Neural cell (in vitro differentiated cells): ENCODE results near the gene ALDH2. TPM values are rescaled to one million over a fixed set of nuclear protein-coding genes. Genes with fewer than 3 reads are reported as not detected.
A peak's percentile ranks its signal among the peaks of the same experiment; 100 is the strongest.
"Not testable (repeated sequence)": the region's sequence is repeated elsewhere in the genome, so short reads cannot be mapped to it uniquely, and the experiment has no call there.

Experiments used
- H2AFZ ChIP-seq: fragments of 200-600, 300-800 bp; sonication (generic), shearing (Covaris generic); 2 replicates; pipeline ENCODE4 v1.6.0; 2014; ENCODE audit warnings: low read depth, mild to moderate bottlenecking, antibody characterized with exemption, low read length, moderate library complexity
- H3F3A ChIP-seq: fragments of 200-600 bp; shearing (Covaris generic); 2 replicates; pipeline ENCODE4 v1.6.1; 2016; ENCODE audit warnings: mild to moderate bottlenecking, moderate library complexity, mixed read lengths, antibody characterized with exemption, low read length; ENCODE audit not compliant: insufficient read depth, poor library complexity, severe bottlenecking
- H3K27ac ChIP-seq: fragments of 200-600, 300-800 bp; sonication (generic), shearing (Covaris generic); 2 replicates; pipeline ENCODE4 v1.5.1; 2014; ENCODE audit warnings: mild to moderate bottlenecking, low read length, moderate library complexity
- H3K27me3 ChIP-seq: fragments of 300-800, 200-600 bp; sonication (generic), shearing (Covaris generic); 2 replicates; pipeline ENCODE4 v1.6.0; 2014; ENCODE audit warnings: mild to moderate bottlenecking, low read depth, low read length, moderate library complexity; ENCODE audit not compliant: insufficient read depth
- H3K36me3 ChIP-seq: fragments of 300-800, 200-600 bp; sonication (generic), shearing (Covaris generic); 2 replicates; pipeline ENCODE4 v1.5.1; 2014; ENCODE audit warnings: mild to moderate bottlenecking, antibody characterized with exemption, low read length, moderate library complexity; ENCODE audit not compliant: insufficient read depth
- H3K4me2 ChIP-seq: fragments of 300-800, 200-600 bp; sonication (generic), shearing (Covaris generic); 2 replicates; pipeline ENCODE4 v1.6.0; 2014; ENCODE audit warnings: mild to moderate bottlenecking, low read length
- H3K4me3 ChIP-seq: fragments of 300-800, 200-600 bp; sonication (generic), shearing (Covaris generic); 2 replicates; pipeline ENCODE4 v1.5.1; 2014; ENCODE audit warnings: mild to moderate bottlenecking, low read length, moderate library complexity
- H3K79me2 ChIP-seq: fragments of 200-600 bp; shearing (Covaris generic); replicated peaks from 2 replicates; pipeline ENCODE4 v1.6.0; 2014; ENCODE audit warnings: mild to moderate bottlenecking, low read length, moderate library complexity; ENCODE audit not compliant: insufficient read depth
- H3K9ac ChIP-seq: fragments of 300-800, 200-600 bp; sonication (generic), shearing (Covaris generic); 2 replicates; pipeline ENCODE4 v1.6.1; 2016; ENCODE audit warnings: mild to moderate bottlenecking, low read length, mixed read lengths
- H3K9me2 ChIP-seq: fragments of 200-600 bp; shearing (Covaris generic); 2 replicates; pipeline ENCODE4 v1.6.1; 2016; ENCODE audit warnings: mild to moderate bottlenecking, low read length, mixed read lengths; ENCODE audit not compliant: insufficient read depth
- H3K9me3 ChIP-seq: fragments of 200-600, 300-800 bp; sonication (generic), shearing (Covaris generic); 2 replicates; pipeline ENCODE4 v1.6.1; 2016; ENCODE audit warnings: mild to moderate bottlenecking, mixed run types, low read length, moderate library complexity, mixed read lengths
- H4K20me1 ChIP-seq: fragments of 200-600 bp; shearing (Covaris generic); 2 replicates; pipeline ENCODE4 v1.6.1; 2016; ENCODE audit warnings: mild to moderate bottlenecking, mixed run types; ENCODE audit not compliant: insufficient read depth
- EP300 ChIP-seq: fragments of 450-650 bp; conservative IDR thresholded peaks from 2 replicates; pipeline ENCODE4 v1.6.1; 2014; ENCODE audit warnings: antibody characterized with exemption, mild to moderate bottlenecking, moderate library complexity; ENCODE audit not compliant: poor library complexity, severe bottlenecking
- EZH2 ChIP-seq: fragments of 200-600, 300-800 bp; shearing (Covaris generic), sonication (generic); IDR thresholded peaks from 2 replicates; pipeline ENCODE4 v1.6.1; 2014; ENCODE audit warnings: antibody characterized with exemption, low read length, borderline replicate concordance, mild to moderate bottlenecking; ENCODE audit not compliant: insufficient read depth, poor library complexity, severe bottlenecking
- MXI1 ChIP-seq: fragments of 450-650 bp; conservative IDR thresholded peaks from 2 replicates; pipeline ENCODE4 v1.6.1; 2014; ENCODE audit warnings: antibody characterized with exemption, mild to moderate bottlenecking; ENCODE audit not compliant: poor library complexity, severe bottlenecking
- POLR2AphosphoS5 ChIP-seq: IDR thresholded peaks from 2 replicates; pipeline ENCODE4 v1.6.1; 2012
- RAD21 ChIP-seq: fragments of 450-650 bp; conservative IDR thresholded peaks from 2 replicates; pipeline ENCODE4 v1.6.1; 2014; ENCODE audit warnings: antibody characterized with exemption, mild to moderate bottlenecking, moderate library complexity
- SMC3 ChIP-seq: fragments of 450-650 bp; conservative IDR thresholded peaks from 2 replicates; pipeline ENCODE4 v1.6.1; 2014; ENCODE audit warnings: antibody characterized with exemption, mild to moderate bottlenecking, moderate library complexity; ENCODE audit not compliant: poor library complexity
- TAF1 ChIP-seq: IDR thresholded peaks from 2 replicates; pipeline ENCODE4 v1.6.1; 2012; ENCODE audit warnings: low read depth
- polyA minus RNA-seq: library from RNA; depleted of rRNA, polyadenylated mRNA; stranded (reverse); fragments of >200 nt; gene quantifications from 2 replicates; pipeline ENCODE4 v1.2.3, GENCODE V29; 2014
- polyA plus RNA-seq: library from polyadenylated mRNA; depleted of rRNA; stranded (reverse); fragments of >200 nt; gene quantifications from 2 replicates; pipeline ENCODE4 v1.2.3, GENCODE V29; 2014
- TF ChIP-seq, protein P1 (sequence below): IDR thresholded peaks from 2 replicates; pipeline ENCODE4 v1.6.1; 2012; ENCODE audit warnings: borderline replicate concordance
- TF ChIP-seq, protein P2 (sequence below): fragments of 450-650 bp; IDR thresholded peaks from 2 replicates; pipeline ENCODE4 v1.5.1; 2014; ENCODE audit warnings: antibody characterized with exemption, mild to moderate bottlenecking, moderate library complexity; ENCODE audit not compliant: poor library complexity, severe bottlenecking

The ALDH2 gene
- polyA plus RNA-seq (64.3 and 74.0 TPM in 2 replicates), polyA minus RNA-seq (56.5 and 63.7 TPM in 2 replicates)

DNA sequence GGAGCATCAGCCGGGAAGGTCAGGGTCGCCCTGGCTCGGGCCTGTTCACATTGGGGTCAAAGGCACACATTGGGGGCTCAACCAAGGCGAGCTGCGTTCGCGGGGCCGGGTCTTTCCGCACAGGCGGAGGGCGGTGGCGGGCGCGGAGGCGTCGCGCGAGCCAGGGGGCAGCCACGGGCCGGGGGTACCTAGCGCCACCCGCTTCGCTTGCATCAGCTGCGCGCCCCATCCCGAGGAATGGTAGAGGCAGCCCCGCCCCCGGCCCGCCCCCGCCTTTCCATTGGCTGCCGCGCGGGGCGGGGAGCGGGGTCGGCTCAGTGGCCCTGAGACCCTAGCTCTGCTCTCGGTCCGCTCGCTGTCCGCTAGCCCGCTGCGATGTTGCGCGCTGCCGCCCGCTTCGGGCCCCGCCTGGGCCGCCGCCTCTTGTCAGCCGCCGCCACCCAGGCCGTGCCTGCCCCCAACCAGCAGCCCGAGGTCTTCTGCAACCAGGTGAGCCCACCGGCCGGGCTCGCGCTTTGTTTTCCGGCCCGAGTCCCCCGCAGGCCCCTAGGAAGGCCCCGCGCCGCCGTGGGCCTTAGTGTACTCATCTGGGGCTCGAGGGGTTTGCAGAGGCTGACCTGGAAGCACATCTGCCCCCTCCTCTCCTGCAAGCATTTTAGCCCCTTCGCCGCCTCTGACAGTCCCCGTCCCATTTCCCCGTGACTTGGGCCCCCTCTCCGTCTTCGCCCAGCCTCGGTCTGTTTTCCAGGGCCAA is at the start of gene ALDH2:
ALDH2 (plus strand) TSS at position 326 of the 754 bp plus-strand sequence; CDS start at position 376, 50 bp downstream.
- H2AFZ ChIP-seq, result peak within 1 kb of the TSS; percentile 87
- no peaks in the 10 kb centered on the region for H3K9me3 ChIP-seq
- peak within 1 kb of the TSS; percentile 79 for H3K9ac ChIP-seq
- H4K20me1 ChIP-seq, result no peaks in the 10 kb centered on the region
- H3F3A ChIP-seq, result no peaks in the 10 kb centered on the region
- TF ChIP-seq RAD21 (no peak), EP300 (peak; percentile 22), MXI1 (peak; percentile 50), SMC3 (no peak), POLR2AphosphoS5 (peak; percentile 87), TAF1 (peak; percentile 66), EZH2 (no peak)
- TF ChIP-seq, protein P1, sequence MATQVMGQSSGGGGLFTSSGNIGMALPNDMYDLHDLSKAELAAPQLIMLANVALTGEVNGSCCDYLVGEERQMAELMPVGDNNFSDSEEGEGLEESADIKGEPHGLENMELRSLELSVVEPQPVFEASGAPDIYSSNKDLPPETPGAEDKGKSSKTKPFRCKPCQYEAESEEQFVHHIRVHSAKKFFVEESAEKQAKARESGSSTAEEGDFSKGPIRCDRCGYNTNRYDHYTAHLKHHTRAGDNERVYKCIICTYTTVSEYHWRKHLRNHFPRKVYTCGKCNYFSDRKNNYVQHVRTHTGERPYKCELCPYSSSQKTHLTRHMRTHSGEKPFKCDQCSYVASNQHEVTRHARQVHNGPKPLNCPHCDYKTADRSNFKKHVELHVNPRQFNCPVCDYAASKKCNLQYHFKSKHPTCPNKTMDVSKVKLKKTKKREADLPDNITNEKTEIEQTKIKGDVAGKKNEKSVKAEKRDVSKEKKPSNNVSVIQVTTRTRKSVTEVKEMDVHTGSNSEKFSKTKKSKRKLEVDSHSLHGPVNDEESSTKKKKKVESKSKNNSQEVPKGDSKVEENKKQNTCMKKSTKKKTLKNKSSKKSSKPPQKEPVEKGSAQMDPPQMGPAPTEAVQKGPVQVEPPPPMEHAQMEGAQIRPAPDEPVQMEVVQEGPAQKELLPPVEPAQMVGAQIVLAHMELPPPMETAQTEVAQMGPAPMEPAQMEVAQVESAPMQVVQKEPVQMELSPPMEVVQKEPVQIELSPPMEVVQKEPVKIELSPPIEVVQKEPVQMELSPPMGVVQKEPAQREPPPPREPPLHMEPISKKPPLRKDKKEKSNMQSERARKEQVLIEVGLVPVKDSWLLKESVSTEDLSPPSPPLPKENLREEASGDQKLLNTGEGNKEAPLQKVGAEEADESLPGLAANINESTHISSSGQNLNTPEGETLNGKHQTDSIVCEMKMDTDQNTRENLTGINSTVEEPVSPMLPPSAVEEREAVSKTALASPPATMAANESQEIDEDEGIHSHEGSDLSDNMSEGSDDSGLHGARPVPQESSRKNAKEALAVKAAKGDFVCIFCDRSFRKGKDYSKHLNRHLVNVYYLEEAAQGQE, result no peak
- TF ChIP-seq, protein P2, sequence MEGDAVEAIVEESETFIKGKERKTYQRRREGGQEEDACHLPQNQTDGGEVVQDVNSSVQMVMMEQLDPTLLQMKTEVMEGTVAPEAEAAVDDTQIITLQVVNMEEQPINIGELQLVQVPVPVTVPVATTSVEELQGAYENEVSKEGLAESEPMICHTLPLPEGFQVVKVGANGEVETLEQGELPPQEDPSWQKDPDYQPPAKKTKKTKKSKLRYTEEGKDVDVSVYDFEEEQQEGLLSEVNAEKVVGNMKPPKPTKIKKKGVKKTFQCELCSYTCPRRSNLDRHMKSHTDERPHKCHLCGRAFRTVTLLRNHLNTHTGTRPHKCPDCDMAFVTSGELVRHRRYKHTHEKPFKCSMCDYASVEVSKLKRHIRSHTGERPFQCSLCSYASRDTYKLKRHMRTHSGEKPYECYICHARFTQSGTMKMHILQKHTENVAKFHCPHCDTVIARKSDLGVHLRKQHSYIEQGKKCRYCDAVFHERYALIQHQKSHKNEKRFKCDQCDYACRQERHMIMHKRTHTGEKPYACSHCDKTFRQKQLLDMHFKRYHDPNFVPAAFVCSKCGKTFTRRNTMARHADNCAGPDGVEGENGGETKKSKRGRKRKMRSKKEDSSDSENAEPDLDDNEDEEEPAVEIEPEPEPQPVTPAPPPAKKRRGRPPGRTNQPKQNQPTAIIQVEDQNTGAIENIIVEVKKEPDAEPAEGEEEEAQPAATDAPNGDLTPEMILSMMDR, result peak; percentile 47
- no peaks in the 10 kb centered on the region for H3K9me2 ChIP-seq
- H3K36me3 ChIP-seq, result no peaks in the 10 kb centered on the region
- peak within 1 kb of the TSS; percentile 98 for H3K4me2 ChIP-seq
- H3K27me3 ChIP-seq, result no peaks in the 10 kb centered on the region
- peak within 1 kb of the TSS; percentile 83 for H3K4me3 ChIP-seq
- H3K79me2 ChIP-seq, result peaks cover 5% of the 10 kb centered on the region
- peak within 1 kb of the TSS; percentile 51 for H3K27ac ChIP-seq

DNA sequence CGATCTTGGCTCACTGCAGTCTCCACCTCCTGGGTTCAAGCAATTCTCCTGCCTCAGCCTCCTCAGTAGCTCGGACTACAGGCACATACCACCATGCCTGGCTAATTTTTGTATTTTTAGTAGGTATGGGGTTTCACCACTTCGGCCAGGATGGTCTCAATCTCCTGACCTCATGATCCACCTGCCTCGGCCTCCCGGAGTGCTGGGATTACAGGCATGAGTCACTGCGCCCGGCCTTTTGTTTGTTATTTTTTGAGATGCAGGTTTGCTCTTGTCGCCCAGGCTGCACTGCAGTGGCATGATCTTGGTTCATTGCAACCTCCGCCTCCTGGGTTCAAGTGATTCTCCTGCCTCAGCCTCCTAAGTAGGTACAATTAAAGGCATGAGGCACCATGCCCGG is 47.4 kb upstream of the ALDH2 start:
- H3K27ac ChIP-seq, H2AFZ ChIP-seq, H3K36me3 ChIP-seq, H3K9me2 ChIP-seq, H3K4me2 ChIP-seq, H3K27me3 ChIP-seq, H4K20me1 ChIP-seq, H3K9ac ChIP-seq, H3K79me2 ChIP-seq, H3F3A ChIP-seq, H3K9me3 ChIP-seq, H3K4me3 ChIP-seq: not testable (repeated sequence)
